WTC11 (cell line): ENCODE measurements around the gene CASP3.

Experiments
- CTCF ChIP-seq: fragments of 200-600 bp; IDR thresholded peaks from 2 replicates; pipeline ENCODE4 v1.8.0; 2022; ENCODE audit warnings: antibody characterized with exemption
- ELF4 ChIP-seq: sonication (generic); formaldehyde crosslinking; IDR thresholded peaks from 2 replicates; pipeline ENCODE4 v1.8.1; 2022; ENCODE audit warnings: low read depth, mild to moderate bottlenecking, moderate library complexity, missing genetic modification reagents
- ESRRA ChIP-seq: sonication (generic); formaldehyde crosslinking; IDR thresholded peaks from 2 replicates; pipeline ENCODE4 v1.8.1; 2022; ENCODE audit warnings: mild to moderate bottlenecking, missing genetic modification reagents, borderline replicate concordance
- ETV6 ChIP-seq: sonication (generic); formaldehyde crosslinking; IDR thresholded peaks from 2 replicates; pipeline ENCODE4 v1.8.1; 2022; ENCODE audit warnings: mild to moderate bottlenecking, missing genetic modification reagents
- FOXJ3 ChIP-seq: sonication (generic); formaldehyde crosslinking; IDR thresholded peaks from 2 replicates; pipeline ENCODE4 v1.9.0; 2021; ENCODE audit warnings: missing genetic modification reagents, mild to moderate bottlenecking, borderline replicate concordance
- FOXP4 ChIP-seq: sonication (generic); formaldehyde crosslinking; IDR thresholded peaks from 2 replicates; pipeline ENCODE4 v1.8.0; 2022; ENCODE audit warnings: mild to moderate bottlenecking, missing genetic modification reagents
- MAX ChIP-seq: sonication (generic); formaldehyde crosslinking; IDR thresholded peaks from 2 replicates; pipeline ENCODE4 v1.8.0; 2022; ENCODE audit warnings: mild to moderate bottlenecking, missing genetic modification reagents
- NFYB ChIP-seq: sonication (generic); formaldehyde crosslinking; conservative IDR thresholded peaks from 2 replicates; pipeline ENCODE4 v1.8.0; 2022; ENCODE audit warnings: low read depth, missing genetic modification reagents
- RELA ChIP-seq: sonication (generic); formaldehyde crosslinking; IDR thresholded peaks from 2 replicates; pipeline ENCODE4 v1.8.1; 2022; ENCODE audit warnings: missing genetic modification reagents, mild to moderate bottlenecking, borderline replicate concordance
- SP1 ChIP-seq: sonication (generic); formaldehyde crosslinking; conservative IDR thresholded peaks from 2 replicates; pipeline ENCODE4 v1.8.1; 2022; ENCODE audit warnings: missing genetic modification reagents
- STAT6 ChIP-seq: sonication (generic); formaldehyde crosslinking; conservative IDR thresholded peaks from 2 replicates; pipeline ENCODE4 v1.8.1; 2023; ENCODE audit warnings: mild to moderate bottlenecking, low read depth, missing genetic modification reagents, moderate library complexity
- TCF7 ChIP-seq: sonication (generic); formaldehyde crosslinking; IDR thresholded peaks from 2 replicates; pipeline ENCODE4 v1.8.0; 2022; ENCODE audit warnings: mild to moderate bottlenecking, low read depth, missing genetic modification reagents, moderate library complexity
- ZMAT4 ChIP-seq: fragments of 250-450 bp; sonication (Bioruptor Pico); IDR thresholded peaks from 2 replicates; pipeline ENCODE4 v1.9.0; 2021; ENCODE audit warnings: mild to moderate bottlenecking
- TF ChIP-seq, protein P1 (sequence below): sonication (generic); formaldehyde crosslinking; IDR thresholded peaks from 2 replicates; pipeline ENCODE4 v1.8.1; 2022; ENCODE audit warnings: missing genetic modification reagents, borderline replicate concordance

GRCh38 chr4:184649971-184650855 is 966 bp upstream of the CASP3 start:
- TF ChIP-seq CTCF, result no peak
- no peak for TF ChIP-seq ESRRA (CRISPR knock-in tag)
- TF ChIP-seq STAT6, result no peak
- TF ChIP-seq FOXJ3 (CRISPR knock-in tag), result no peak
- no peak for TF ChIP-seq ZMAT4
- TF ChIP-seq, protein P1, sequence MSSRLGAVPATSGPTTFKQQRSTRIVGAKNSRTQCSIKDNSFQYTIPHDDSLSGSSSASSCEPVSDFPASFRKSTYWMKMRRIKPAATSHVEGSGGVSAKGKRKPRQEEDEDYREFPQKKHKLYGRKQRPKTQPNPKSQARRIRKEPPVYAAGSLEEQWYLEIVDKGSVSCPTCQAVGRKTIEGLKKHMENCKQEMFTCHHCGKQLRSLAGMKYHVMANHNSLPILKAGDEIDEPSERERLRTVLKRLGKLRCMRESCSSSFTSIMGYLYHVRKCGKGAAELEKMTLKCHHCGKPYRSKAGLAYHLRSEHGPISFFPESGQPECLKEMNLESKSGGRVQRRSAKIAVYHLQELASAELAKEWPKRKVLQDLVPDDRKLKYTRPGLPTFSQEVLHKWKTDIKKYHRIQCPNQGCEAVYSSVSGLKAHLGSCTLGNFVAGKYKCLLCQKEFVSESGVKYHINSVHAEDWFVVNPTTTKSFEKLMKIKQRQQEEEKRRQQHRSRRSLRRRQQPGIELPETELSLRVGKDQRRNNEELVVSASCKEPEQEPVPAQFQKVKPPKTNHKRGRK (CRISPR knock-in tag), result no peak
- no peak for TF ChIP-seq ELF4
- TF ChIP-seq MAX (CRISPR knock-in tag), result no peak
- TF ChIP-seq SP1 (CRISPR knock-in tag), result no peak
- TF ChIP-seq TCF7 (CRISPR knock-in tag), result no peak
- no peak for TF ChIP-seq RELA
- no peak for TF ChIP-seq FOXP4 (CRISPR knock-in tag)
- TF ChIP-seq NFYB (CRISPR knock-in tag), result no peak
- TF ChIP-seq ETV6, result no peak
